ENCODE measurements around the gene HSF4. TPM values are rescaled to one million over a fixed set of nuclear protein-coding genes. Genes with fewer than 3 reads are reported as not detected.

The HSF4 gene
- total RNA-seq, 1 donor from 2014 or later, result 5.5 TPM

DNA sequence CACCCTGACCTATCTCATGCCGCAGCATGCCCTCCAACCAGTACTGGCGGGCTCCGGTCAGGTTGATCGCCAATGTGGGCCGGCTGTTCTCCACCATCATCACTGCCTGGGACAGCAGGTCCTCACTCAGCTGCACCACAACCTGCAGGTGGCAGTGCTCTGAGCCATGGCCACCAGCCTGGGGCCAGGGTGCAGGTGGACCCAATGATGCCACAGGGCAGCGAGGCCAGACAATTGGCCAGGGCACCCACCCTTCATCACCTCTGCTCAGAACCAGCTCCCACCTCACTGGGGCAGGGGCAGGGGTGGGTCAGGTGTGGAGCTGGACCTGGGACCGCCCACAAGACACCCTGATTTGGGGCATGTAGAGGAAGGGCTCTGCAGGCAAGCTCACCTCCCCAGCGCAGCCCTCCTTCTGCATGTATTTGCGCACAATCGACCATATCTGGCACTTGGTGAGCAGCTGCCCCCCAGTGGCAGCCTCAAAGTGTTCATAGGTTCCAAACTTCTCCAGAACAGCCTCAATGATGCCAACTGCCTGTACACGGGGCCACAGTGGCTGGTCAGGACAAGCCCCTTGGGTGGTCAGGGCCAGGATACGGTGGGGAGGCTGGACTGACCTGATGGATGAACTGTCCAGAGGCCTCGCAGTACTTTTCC, 15.0 kb downstream of the HSF4 start:
- Histone ChIP-seq H3K4me3 (ENCODE audit: low read depth, low read length) (no peak overlapping the region), H3K27me3 (ENCODE audit: control insufficient read depth, insufficient read depth, low read length) (no peaks in the 10 kb centered on the region), H3K36me3 (ENCODE audit: control insufficient read depth, insufficient read depth, low read length) (no peaks in the 10 kb centered on the region)
- TF ChIP-seq, protein P1, sequence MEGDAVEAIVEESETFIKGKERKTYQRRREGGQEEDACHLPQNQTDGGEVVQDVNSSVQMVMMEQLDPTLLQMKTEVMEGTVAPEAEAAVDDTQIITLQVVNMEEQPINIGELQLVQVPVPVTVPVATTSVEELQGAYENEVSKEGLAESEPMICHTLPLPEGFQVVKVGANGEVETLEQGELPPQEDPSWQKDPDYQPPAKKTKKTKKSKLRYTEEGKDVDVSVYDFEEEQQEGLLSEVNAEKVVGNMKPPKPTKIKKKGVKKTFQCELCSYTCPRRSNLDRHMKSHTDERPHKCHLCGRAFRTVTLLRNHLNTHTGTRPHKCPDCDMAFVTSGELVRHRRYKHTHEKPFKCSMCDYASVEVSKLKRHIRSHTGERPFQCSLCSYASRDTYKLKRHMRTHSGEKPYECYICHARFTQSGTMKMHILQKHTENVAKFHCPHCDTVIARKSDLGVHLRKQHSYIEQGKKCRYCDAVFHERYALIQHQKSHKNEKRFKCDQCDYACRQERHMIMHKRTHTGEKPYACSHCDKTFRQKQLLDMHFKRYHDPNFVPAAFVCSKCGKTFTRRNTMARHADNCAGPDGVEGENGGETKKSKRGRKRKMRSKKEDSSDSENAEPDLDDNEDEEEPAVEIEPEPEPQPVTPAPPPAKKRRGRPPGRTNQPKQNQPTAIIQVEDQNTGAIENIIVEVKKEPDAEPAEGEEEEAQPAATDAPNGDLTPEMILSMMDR (IDR thresholded peaks at IDR 0.05; ENCODE audit: insufficient read depth, low read length, poor library complexity, severe bottlenecking), result no peak
- DNase-seq (ENCODE audit: low read depth), result no peak

DNA sequence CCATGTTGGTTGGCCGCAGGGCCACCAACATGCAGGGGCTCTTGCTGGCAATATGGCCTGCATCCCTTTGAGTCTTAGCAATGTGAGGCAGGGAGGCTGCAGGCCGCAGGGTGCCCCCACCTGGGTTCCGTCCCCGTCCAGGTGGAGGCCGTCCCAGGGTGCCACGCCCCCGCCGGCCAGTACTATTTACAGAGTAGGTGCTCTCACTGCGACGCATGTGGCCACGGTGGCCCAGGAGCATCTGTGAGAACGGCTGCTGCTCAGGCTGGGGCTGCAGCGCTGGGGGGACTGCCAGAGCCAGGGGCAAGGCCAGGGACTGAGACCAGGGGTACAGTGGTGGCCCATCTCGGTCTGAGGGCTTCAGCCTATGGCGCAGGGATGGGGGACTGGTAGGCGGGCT, 15.6 kb downstream of the HSF4 start:
- Histone ChIP-seq H3K36me3 (ENCODE audit: control insufficient read depth, insufficient read depth, low read length) (no peaks in the 10 kb centered on the region), H3K27me3 (ENCODE audit: control insufficient read depth, insufficient read depth, low read length) (peaks cover 6% of the 10 kb centered on the region), H3K4me3 (ENCODE audit: low read depth, low read length) (no peak overlapping the region)
- no peak for DNase-seq (ENCODE audit: low read depth)
- TF ChIP-seq, protein P1 (IDR thresholded peaks at IDR 0.05; ENCODE audit: insufficient read depth, low read length, poor library complexity, severe bottlenecking), result no peak

DNA sequence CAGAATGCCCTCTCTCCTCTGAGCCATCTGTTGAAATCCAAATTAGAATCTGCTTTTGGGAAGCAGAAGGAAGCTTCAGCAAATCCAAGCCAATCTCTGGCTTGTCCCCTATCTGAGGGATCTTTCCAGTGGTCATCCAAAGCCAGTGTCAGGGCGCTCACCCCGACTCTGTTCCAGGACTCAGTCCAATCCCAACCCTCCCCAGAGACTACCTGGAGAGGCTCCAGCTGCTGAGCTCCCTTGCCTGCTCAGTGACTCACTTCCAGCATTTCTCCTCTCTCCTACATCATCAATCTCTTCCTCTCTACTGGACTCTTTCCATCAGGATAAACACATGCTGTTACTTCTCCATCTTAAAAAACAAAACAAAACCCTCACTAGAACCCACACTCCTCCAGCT, 16.8 kb downstream of the HSF4 start:
- H3K27me3 ChIP-seq (ENCODE audit: control insufficient read depth, insufficient read depth, low read length), result peaks cover 6% of the 10 kb centered on the region
- TF ChIP-seq, protein P1 (IDR thresholded peaks at IDR 0.05; ENCODE audit: insufficient read depth, low read length, poor library complexity, severe bottlenecking), result no peak
- DNase-seq (ENCODE audit: low read depth), result no peak
- H3K36me3 ChIP-seq (ENCODE audit: control insufficient read depth, insufficient read depth, low read length), result no peaks in the 10 kb centered on the region
- H3K4me3 ChIP-seq (ENCODE audit: low read depth, low read length), result no peak overlapping the region

DNA sequence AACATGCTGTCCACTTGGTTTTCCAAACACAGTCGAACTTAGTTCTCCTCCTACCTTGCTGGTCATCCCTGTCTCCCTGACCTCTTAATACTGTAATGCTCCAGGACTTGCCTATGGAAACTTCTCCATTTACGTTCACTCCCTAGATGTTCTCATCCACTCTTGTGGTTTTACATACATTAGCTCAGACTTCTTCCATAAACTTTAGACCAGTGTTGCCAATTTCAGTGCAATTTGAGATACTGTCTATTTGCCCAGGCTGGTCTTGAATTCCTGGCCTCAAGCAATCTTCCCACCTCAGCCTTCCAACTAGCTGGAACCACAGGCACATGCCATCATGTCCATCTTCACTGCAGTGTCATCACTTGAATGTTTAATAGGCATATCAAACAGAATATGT, 17.7 kb downstream of the HSF4 start:
- no peak overlapping the region for H3K4me3 ChIP-seq (ENCODE audit: low read depth, low read length)
- TF ChIP-seq, protein P1 (IDR thresholded peaks at IDR 0.05; ENCODE audit: insufficient read depth, low read length, poor library complexity, severe bottlenecking), result no peak
- H3K27me3 ChIP-seq (ENCODE audit: control insufficient read depth, insufficient read depth, low read length), result peaks cover 6% of the 10 kb centered on the region
- H3K36me3 ChIP-seq (ENCODE audit: control insufficient read depth, insufficient read depth, low read length), result no peaks in the 10 kb centered on the region
- no peak for DNase-seq (ENCODE audit: low read depth)

DNA sequence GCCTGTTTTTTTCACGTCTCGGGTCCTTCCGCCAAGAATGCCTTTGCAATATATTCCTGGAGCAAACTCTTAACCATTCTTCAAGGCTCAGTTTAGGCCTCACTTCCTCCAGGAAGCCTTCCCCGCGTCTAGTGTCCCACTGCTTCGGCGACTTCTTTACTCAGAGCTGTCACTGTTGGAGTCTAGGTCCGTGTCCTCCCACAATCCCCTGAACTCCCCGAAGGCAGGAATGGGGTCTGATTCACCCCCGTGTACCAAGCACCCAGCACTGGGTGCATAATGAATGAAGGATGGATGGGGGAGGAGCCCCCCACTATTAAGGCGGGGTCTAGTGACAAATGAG, 18.7 kb downstream of the HSF4 start:
- Histone ChIP-seq H3K27me3 (ENCODE audit: control insufficient read depth, insufficient read depth, low read length) (peaks cover 6% of the 10 kb centered on the region), H3K36me3 (ENCODE audit: control insufficient read depth, insufficient read depth, low read length) (no peaks in the 10 kb centered on the region), H3K4me3 (ENCODE audit: low read depth, low read length) (peak overlapping the region; percentile 63)
- TF ChIP-seq, protein P1 (IDR thresholded peaks at IDR 0.05; ENCODE audit: insufficient read depth, low read length, poor library complexity, severe bottlenecking), result no peak
- no peak for DNase-seq (ENCODE audit: low read depth)
